IPS-NIHi11 (cell line): ENCODE measurements around the gene GALK2.
"Not testable (repeated sequence)": the region's sequence is repeated elsewhere in the genome, so short reads cannot be mapped to it uniquely, and the experiment has no call there.

Experiments used
- DNase-seq: peaks from one replicate; pipeline ENCODE4 v3.0.0; 2012; ENCODE audit warnings: mixed read lengths, low spot score

The GALK2 gene

DNA sequence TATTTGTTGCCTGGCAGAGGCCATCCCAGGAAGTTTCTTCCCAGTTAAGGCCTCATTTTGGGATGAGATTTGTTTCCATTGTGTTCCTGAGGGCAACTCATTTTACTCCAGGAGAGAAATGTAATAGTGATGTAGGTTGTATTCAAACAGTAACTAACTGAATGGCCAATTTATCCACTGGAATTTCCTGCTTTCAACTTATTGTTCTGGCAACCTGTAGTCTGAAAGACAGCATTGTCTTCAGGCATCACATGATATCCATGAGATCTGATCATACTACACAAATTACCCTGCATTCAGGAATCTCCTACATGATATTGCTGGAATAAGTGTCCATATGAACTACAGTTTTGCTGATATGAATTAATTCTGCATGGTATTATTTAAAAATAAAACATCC is 173.5 kb downstream of the GALK2 start:
- no peak for DNase-seq

DNA sequence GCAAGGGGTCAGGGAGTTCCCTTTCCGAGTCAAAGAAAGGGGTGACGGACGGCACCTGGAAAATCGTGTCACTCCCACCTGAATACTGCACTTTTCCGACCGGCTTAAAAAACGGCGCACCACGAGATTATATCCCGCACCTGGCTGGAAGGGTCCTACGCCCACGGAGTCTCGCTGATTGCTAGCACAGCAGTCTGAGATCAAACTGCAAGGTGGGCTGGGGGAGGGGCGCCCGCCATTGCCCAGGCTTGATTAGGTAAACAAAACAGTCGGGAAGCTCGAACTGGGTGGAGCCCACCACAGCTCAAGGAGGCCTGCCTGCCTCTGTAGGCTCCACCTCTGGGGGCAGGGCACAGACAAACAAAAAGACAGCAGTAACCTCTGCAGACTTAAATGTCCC is 184.4 kb downstream of the GALK2 start:
- DNase-seq, result not testable (repeated sequence)

DNA sequence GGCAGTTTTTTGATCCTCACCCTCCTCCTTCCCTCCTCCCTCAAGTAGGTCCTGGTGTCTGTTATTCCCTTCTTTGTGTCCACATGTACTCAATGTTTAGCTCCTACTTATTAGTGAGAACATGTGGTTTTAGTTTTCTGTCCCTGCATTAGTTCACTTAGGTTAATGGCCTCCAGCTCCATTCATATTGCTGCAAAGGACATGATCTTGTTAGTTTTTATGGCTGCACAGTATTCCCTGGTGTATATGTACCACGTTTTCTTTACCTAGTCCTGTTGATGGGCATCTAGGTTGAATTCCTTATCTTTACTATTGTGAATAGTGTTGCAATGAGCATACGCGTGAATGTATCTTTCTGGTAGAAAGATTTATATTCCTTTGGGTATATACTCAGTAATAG is 191.3 kb downstream of the GALK2 start:
- DNase-seq, result no peak

DNA sequence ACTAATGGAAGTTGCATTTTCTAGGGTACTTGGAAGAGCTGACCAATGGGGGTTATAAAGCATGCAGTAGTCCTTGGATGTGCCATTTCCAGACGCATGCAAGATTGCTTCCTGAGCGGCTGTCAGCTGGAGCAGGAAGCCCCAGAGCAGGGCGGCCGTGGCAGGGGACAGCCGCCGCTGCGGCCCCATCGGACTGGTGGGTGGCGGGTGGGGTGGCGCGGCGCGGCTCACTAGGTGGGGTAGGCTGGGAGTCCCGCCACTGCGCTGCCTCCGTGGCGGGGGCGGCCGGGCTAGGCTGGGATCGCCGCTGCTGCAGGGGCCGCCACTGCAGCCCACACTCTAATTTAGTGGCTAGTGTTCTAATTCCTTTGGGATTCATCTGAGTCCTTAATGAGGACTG is 196.4 kb downstream of the GALK2 start:
- no peak for DNase-seq

DNA sequence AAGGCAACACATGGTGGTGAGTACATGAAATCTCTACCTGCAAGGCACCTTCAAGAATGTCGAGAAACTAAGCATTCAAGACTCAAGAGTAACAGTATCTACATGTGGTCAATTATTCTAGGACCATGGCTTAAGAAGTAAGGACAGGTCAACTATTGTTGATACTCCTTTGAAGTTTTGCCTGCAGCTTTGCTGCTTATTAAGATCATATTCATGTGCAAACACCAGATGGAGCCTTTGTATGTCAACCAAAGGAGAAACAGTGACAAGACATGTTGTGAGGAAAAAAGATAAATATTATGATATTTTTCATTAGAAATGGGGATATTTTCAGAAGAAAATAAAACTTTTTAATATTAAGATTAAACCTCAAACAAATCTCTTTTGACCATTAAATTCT is 200.7 kb downstream of the GALK2 start:
- DNase-seq, result no peak

DNA sequence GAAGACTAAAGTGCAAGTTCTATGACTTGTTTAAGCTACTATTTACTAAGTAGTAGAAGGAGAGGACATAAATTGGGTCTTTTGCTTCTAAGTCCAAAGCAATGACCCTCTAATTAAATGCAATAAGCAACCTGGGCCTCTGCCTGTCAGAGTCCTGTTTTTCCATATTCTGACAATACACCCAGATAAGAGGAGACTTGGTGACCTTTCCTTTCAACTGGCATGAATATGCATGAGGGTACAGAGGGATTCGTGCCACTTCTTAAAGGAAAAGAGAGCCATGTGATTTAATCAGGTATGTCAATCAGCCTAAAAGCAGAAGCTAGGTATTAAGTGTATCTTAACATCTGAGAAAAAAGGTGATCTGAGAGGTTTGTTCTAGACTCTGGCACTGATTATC is 202.3 kb downstream of the GALK2 start:
- DNase-seq, result peak; percentile 8

DNA sequence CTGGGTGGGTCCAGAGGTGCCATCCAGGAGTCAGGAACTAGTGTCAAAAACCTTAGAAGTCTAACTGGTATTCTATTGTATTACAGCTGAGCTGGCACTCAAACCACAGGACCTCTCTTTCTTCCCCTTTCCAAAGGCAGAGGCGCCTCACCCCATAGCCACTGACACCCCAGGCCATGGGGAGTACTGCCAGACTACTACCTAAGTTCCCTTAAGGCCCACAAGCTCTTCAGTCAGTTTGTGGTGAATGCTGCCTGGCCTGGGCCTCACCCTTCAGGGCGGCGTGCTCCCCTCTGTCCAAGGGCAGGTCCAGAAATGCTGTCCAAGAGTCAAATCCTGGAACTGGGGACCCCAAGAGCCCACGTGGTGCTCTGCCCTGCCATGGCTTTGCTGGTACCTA is 209.9 kb downstream of the GALK2 start:
- no peak for DNase-seq

DNA sequence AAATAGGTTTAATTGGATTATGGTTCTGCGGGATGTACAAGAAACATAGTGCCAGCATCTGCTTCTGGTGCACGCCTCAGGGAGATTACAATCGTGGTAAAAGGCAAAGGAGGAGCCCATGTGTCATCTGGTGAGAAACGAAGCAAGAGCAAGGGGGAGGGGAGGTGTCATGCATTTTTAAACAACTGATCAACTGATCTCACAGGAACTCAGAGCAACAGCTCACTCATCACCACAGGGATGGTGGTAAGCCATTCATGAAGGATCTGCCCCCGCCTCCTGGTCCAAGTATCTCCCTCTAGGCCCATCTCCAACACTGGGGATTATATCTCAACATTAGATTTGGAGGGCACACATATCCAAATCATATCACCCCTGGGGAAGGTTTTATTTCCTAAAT is 210.9 kb downstream of the GALK2 start:
- DNase-seq, result no peak
